Suppressor macrophage treated with lipopolysaccharide for 4 hours (primary cell): Measurements from ENCODE around the gene MAGEA6.
"Not testable (repeated sequence)": the region's sequence is repeated elsewhere in the genome, so short reads cannot be mapped to it uniquely, and the experiment has no call there.

Experiments
- DNase-seq: peaks from one replicate; pipeline ENCODE4 v3.0.0-alpha.2; 2020

The MAGEA6 gene, protein sequence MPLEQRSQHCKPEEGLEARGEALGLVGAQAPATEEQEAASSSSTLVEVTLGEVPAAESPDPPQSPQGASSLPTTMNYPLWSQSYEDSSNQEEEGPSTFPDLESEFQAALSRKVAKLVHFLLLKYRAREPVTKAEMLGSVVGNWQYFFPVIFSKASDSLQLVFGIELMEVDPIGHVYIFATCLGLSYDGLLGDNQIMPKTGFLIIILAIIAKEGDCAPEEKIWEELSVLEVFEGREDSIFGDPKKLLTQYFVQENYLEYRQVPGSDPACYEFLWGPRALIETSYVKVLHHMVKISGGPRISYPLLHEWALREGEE

DNA sequence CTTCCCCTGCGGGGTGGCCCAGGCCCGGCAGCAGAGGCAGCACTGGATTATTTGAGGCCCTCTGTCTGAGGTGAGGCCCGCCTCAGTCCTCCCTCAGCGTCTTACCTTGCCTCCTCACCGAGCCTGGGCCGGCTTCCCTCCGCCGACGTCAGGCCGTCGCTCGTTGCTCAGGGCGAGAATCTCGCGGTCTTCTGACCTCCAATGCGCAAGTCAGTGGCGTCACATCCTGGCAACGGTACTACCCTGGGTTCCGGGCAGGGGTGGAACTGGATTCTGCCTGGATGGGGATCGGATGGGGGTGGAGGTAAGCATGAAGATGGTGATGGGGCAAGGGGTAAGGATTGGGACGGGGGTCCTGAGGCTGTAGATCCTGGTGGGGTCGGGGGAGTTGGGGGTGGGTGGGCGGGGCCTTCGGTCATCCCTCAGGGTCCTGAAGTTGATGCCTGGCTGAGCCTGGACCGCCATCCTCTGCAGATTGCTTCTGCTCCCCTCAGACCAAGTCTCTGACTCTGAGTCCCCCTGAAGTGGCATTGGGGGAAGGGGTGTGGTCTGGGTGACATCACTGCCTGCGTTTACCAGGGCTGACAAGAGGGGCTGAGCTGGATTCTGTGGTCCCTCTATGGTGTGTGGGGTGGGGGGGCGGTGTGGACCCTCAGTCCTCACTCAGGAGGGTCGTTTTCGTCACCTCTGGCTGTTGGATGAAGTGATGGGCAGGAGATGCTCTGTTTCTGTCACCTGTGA is at the start of gene MAGEA6:
Gene MAGEA6 (minus strand): TSS at position 141 of the 741 bp plus-strand sequence. CDS start 2,039 bp downstream, outside the sequence.
- not testable (repeated sequence) for DNase-seq

DNA sequence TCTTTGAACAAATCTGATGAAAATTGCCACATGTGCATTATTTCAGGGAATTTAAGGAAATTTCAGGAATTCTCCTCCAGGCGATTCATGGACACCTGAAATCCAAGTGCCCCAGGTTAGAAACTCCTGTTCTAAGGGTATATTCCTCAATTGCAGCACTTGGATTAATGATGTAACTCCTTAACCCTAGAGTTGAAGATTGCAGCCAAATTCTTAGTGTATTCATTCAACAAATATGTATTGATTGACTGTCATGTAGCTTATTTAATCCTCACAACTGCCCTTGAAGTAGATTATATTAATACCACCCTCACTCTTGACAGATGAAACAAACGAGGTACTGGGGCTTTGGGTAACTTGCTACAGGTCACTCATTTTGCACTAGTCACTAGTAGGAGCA is 49.8 kb upstream of the MAGEA6 start:
- DNase-seq = no peak

DNA sequence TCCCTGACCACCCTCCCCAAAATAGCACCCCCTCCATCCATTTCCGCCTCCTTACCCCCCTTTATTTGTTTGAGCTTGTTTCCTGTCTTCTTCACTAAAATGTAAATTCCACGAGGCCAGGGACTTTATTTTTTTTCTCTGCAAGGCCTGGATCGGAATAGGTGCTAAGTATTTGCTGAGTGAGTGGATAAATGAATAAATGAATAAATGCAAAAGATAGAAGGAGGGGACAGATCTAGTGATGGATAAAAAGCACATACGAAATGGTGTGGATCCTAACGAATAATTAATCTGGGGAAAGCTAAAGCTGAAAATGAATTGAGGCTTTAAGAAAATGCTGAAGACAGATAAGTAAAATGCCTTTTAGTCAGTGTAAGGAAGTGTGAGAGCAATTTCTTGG is 48.9 kb upstream of the MAGEA6 start:
- no peak for DNase-seq

DNA sequence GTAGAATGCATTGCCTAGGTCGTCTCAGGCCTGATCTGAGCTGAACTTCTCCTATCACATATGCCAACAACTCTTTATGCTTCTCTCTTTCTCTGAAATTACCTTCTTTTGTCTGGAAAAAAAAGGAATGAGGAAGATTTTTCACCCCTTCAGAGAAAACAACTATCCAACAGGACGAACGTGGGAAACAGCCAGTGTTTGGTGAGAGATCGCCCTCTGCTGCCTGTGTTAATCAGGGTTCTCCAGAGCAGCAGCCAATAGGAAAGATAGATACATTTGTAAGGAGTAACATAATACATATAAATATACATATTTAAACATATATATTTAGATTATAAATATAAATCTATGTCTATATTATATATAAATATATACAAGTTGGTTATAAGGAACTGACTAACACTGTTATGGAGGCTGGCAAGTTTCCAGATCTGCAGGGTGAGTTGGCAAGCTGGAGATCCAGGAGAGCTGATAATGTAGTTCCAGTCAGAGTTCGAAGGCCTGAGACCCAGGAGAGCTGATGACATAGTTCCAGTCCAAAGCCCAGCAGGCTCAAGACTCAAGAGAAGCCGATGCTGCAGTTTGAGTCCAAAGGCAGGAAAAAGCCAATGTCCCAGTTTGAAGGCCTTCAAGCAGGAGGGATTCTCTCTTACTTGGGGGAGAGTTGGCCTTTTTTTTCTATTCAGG is 47.7 kb upstream of the MAGEA6 start:
- peak; percentile 4 for DNase-seq

DNA sequence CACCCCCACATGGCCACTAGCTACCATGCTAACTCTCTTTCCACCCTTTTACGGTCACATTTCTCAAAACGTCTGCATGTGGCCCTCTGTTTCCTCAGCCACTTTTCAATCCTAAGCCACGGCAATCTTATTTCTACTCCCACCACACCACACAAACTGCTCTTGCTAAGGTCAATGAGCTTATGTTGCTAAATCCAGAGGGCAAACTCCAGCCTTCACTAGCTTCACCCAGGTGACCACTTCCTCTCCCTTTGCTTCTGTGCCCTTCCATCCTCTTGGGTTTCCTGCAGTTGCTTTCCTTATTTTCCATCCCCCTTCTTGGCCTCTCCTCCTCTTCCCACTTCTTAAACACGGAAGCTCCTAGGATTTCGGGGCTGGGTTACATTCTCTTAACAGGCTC is 44.6 kb upstream of the MAGEA6 start:
- DNase-seq = no peak

DNA sequence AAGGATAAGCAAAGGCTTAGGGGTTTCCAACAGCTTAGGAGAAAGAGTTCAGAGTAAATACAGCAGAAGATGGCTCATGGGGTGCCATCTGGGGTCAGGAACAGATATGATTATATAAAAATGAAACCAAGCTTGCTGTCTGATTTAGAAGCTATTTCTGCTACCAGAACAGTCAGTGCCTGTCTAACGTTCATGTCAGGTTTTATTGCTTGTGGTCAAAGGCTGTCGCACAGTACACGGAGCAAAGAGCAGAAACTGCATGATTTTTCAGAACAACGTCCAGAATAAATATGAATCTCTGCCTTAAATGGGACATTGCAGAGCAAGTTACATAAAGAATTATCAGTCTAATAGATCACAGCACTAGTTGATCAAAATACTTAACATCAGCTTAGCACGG is 43.7 kb upstream of the MAGEA6 start:
- DNase-seq = no peak

DNA sequence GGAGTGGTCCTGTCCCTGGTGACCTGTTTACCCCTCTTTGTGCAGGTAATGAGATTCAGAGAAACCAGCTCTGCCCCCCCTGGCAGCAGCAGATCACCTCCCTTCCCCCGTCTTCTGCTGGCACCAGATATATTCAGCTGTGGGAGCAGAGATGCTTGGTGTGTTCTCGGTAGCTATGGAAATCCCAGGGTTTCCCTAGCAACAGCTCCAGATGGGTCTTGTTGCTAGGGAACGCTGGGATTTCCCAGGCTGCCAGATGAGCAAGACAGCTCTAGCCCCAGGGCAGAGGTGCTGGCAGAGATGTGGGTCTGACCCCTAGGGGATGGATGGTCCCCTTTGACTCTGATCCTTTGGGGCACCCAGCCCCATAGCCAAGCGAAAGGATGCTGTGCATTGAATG is 40.9 kb upstream of the MAGEA6 start:
- DNase-seq = no peak

DNA sequence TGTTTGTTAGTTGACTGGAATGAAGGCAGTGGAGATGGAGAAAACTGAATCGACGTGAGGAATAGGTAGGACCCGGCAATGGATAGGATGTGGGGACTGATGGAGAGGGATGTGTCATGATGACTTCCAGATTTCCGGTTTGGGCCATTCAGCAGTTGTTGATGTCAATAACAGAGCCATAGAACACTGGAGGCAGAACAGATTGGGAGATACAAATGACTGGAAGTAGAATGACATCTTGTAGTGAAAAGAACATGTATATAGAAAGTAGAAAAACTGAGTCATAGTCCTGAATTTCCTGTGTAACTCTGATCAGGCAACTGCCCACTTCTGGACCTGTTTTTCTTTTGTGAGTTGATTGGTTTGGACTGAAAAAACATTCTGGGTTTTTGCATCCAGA is 36.5 kb upstream of the MAGEA6 start:
- DNase-seq = no peak

DNA sequence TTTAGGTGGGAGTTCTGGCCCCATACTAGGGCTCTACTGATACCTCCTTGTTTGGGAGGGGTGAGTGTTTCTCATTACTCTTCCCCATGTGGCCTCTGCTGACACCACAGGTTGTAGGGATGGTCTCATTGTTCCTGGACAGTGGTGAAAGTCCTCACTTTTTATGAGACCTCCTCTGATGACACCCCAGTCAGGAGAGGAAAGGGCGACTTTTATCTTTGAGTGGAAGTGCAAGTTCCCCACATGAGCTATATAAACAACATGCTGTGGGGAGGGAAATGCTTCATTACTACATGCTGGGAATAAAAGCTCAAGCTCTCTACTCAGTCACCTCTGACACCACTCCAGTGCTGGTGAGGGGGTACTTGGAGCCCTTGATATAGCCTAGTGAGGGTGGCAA is 29.5 kb upstream of the MAGEA6 start:
- DNase-seq = no peak

DNA sequence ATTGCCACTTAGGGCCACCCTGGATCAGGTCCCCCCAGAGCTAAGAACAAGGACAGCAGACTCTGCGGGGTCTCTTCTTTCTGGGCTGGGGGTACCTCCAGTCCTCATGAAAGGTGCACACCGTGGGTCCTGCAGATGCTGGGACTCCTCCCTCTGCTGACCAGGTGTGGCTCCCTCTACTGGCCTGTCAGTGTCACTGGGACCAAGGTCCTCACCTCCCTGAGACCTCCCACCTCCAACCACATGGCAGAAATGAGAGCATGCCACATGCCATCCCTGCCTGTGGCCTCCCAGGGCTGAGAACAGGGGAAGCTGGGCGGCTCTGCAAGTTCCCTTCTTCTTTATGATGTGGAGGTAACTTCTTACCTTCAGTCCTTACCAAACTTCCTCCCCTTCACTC is 17.6 kb upstream of the MAGEA6 start:
- not testable (repeated sequence) for DNase-seq

DNA sequence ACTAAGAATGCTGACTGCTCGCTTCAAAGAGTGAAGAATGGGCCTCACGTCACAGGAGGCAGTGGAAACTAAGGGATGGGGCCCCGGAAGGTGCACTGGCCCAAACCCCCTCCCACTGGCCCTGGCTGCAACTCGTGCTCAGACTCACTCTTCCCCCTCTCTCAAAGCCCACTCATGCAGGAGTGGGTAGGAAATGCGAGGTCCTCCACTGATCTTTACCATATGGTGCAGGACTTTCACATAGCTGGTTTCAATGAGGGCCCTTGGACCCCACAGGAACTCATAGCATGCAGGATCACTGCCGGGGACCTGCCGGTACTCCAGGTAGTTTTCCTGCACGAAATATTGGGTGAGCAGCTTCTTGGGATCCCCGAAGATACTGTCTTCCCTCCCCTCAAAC is 2.9 kb downstream of the MAGEA6 start:
- DNase-seq = not testable (repeated sequence)

DNA sequence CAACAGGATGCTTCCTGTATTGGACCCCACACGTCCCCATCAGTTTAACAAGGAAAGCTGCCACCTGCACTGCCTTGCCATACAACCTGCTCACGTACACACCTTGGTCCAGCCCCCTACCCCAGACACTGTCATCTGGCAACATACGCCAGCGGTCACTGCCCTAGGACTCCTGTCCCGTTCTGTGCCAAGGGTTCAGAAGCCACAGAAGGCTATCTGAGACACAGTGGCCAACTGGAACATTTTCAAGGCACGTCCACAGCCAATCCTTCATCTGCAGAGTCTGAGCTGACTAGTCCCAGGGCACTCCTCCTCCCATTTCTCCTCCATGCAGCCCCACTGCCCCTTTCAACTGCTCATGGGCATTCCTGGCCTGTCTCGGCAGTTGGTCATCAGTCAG is 7.9 kb downstream of the MAGEA6 start:
- not testable (repeated sequence) for DNase-seq

DNA sequence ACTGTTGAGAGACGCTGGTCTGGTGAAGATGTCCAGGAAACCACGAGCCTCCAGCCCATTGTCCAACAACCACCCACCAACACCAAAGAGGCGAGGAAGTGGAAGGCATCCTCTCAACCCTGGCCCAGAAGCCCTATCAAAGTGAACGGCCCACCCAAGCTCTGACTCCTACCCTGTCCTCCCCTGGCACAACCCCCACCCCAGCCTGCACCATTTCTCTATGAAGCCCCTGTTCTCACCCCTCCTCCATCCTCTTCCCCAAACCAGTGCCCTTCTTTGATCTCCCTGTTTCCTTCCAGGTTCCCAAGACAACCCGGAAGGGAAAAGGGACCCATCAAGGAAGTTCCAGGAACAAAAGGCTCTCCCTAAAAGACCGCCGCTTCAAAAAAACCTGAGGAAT is 9.9 kb downstream of the MAGEA6 start:
- DNase-seq = not testable (repeated sequence)

DNA sequence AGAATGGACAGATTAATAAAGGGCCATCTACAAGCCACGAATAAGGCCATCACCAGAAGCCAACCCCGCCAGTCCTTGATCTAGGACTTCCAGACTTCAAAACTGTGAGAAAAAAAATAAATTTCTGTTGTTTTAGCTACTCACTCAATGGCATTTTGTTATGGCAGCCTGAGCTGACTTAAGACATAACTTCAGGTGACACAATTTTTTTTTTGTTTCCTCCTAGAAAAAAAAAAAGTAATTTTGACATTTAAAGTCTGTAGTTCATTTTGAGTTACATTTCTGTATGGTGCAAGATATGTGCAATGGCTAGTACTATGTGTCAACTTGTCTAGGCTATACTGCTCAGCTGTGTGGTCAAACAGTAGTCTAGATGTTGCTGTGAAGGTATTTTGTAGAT is 10.6 kb downstream of the MAGEA6 start, which contains the start of gene CSAG3:
Gene CSAG3 (plus strand): TSS at position 301 of the 400 bp plus-strand sequence.
- DNase-seq = not testable (repeated sequence)

DNA sequence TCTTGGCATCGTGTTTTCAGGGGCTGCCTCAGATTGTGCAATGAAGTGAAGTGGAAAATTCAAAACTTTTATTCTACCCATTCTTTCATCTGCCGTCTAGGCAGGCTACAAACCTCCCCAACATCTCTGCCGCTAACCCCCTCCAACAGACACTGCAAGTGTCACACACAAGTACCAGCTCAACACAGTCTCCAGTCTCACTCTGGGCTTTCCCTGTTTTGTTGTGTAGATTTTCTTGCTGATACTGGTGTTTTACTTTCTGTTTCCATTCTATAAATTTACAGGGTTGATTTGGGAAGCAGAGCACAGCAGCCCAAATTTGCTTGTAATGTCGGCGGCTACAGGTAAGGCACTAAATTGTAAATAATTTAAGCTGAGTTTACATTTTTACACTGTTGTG is 14.6 kb downstream of the MAGEA6 start:
- DNase-seq = not testable (repeated sequence)

DNA sequence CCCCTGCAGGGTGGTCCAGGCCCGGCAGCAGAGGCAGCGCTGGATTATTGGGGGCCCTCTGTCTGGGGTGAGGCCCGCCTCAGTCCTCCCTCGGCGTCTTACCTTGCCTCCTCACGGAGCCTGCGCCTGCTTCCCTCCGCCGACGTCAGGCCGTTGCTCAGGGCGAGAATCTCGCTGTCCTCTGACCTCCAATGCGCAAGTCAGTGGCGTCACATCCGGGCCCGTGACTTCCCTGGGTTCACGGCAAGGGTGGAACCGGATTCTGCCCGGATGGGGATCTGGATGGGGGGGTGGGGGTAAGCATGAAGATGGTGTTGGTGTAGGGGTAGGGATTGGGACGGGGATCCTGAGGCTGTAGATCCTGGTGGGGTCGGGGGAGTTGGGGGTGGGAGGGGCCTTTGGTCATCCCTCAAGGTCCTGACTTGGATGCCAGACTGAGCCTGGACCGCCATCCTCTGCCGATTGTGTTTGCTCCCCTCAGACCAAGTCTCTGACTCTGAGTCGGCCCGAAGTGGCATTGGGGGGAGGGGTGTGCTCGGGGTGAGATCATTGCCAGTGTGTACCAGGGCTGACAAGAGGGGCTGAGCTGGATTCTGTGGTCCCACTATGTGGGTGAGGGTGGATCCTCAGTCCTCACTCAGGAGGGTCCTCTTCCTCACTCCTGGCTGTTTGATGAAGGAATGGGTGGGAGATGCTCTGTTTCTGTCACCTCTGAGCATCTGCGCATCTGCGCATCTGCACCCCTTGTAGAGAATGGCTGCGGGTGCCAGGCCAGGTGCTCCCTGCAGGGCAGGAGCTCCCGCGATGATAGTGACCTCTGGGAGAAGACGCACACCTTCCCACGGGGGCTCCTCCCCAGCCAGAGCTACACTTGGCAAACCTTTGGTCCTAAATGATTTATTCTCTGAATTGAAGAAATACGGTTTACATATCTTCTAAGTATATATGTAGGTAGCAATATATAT is 15.5 kb downstream of the MAGEA6 start, which contains the start of gene MAGEA2:
Gene MAGEA2 (minus strand): TSS at position 157 of the 965 bp plus-strand sequence. CDS start 2,479 bp downstream, outside the sequence.
- not testable (repeated sequence) for DNase-seq

DNA sequence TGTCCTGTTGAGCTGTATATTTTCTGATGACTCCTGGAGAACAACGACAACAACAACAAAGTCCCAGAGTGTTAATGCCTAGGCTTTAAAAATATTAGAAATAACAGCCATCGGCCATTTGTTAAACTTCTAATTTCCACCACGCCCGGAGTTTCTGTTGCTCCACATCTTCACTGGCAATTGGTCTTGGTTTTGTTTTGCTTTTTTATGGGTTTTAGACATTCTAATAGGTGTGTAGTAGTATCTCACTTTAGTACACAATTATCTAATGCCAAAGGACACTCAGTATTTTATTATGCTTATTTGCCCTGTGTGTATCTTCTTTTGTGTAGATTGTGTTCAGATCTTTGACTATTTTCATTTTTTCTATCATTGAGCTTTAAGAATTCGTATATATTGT is 30.9 kb downstream of the MAGEA6 start:
- no peak for DNase-seq

DNA sequence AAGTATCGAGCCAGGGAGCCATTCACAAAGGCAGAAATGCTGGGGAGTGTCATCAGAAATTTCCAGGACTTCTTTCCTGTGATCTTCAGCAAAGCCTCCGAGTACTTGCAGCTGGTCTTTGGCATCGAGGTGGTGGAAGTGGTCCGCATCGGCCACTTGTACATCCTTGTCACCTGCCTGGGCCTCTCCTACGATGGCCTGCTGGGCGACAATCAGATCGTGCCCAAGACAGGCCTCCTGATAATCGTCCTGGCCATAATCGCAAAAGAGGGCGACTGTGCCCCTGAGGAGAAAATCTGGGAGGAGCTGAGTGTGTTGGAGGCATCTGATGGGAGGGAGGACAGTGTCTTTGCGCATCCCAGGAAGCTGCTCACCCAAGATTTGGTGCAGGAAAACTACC is 33.0 kb downstream of the MAGEA6 start:
- not testable (repeated sequence) for DNase-seq

DNA sequence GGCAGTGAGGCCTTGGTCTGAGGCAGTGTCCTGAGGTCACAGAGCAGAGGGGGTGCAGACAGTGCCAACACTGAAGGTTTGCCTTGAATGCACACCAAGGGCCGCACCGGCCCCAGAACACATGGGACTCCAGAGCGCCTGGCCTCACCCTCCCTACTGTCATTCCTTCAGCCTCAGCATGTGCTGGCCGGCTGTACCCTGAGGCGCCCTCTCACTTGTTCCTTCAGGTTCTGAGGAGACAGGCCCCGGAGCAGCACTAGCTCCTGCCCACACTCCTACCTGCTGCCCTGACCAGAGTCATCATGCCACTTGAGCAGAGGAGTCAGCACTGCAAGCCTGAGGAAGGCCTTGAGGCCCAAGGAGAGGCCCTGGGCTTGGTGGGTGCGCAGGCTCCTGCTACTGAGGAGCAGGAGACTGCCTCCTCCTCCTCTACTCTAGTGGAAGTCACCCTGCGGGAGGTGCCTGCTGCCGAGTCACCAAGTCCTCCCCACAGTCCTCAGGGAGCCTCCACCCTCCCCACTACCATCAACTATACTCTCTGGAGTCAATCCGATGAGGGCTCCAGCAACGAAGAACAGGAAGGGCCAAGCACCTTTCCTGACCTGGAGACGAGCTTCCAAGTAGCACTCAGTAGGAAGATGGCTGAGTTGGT is 33.5 kb downstream of the MAGEA6 start:
- no peak for DNase-seq

DNA sequence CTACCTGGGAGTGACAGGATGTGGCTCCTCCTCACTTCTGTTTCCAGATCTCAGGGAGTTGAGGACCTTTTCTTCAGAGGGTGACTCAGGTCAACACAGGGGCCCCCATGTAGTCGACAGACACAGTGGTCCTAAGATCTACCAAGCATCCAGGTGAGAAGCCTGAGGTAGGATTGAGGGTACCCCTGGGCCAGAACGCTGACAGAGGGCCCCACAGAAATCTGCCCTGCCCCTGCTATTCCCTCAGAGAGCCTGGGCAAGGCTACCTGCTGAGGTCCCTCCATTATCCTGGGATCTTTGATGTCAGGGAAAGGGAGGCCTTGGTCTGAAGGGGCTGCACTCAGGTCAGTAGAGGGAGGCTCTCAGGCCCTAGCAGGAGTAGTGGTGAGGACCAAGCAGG is 34.4 kb downstream of the MAGEA6 start:
- DNase-seq = no peak

DNA sequence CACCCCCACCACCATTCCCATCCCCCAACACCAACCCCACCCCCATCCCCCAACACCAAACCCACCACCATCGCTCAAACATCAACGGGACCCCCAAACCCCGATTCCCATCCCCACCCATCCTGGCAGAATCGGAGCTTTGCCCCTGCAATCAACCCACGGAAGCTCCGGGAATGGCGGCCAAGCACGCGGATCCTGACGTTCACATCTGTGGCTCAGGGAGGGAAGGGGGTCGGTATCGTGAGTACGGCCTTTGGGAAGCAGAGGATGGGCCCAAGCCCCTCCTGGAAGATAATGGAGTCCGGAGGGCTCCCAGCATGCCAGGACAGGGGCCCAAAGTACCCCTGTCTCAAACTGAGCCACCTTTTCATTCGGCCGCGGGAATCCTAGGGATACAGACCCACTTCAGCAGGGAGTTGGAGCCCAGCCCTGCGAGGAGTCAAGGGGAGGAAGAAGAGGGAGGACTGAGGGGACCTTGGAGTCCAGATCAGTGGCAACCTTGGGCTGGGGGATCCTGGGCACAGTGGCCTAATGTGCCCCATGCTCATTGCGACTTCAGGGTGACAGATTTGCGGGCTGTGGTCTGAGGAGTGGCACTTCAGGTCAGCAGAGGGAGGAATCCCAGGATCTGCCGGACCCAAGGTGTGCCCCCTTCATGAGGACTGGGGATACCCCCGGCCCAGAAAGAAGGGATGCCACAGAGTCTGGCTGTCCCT is 35.2 kb downstream of the MAGEA6 start:
- not testable (repeated sequence) for DNase-seq
